Measurements from ENCODE around the gene NRIP2.

GRCh38 chr12:2836574-2836973 is 1.7 kb upstream of the NRIP2 start:
- TF ChIP-seq POLR2A (IDR thresholded peaks at IDR 0.05; ENCODE audit: extremely low read depth, insufficient read length) (no peak), CTCF (IDR thresholded peaks at IDR 0.05; ENCODE audit: low read depth, low read length) (no peak), MAX (IDR thresholded peaks at IDR 0.05; ENCODE audit: low read depth, low read length) (no peak)

All from NB4 (cell line).